Right lobe of liver (tissue), 4 donors: ENCODE data around the gene GLYR1.

Experiments
- CTCF ChIP-seq, 4 donors: fragments of 200-600 bp in 3 of 4; fragments of 450-650 bp in 1 of 4; IDR thresholded peaks; one replicate each; pipeline versions ENCODE4 v1.5.1 to v1.8.0; 2016 to 2022; ENCODE audit warnings: antibody characterized with exemption in 4 of 4, mild to moderate bottlenecking in 2 of 4
- POLR2A ChIP-seq: fragments of 450-650 bp; IDR thresholded peaks from one replicate; pipeline ENCODE4 v1.6.1; 2017; ENCODE audit warnings: antibody characterized with exemption, mild to moderate bottlenecking
- donor health status: DM: no; HTN: no; CAD: no.
- donor health status: DM: no; HTN: no; CAD: no.
- donor health status: DM: no; HTN: yes; CAD: no.

DNA sequence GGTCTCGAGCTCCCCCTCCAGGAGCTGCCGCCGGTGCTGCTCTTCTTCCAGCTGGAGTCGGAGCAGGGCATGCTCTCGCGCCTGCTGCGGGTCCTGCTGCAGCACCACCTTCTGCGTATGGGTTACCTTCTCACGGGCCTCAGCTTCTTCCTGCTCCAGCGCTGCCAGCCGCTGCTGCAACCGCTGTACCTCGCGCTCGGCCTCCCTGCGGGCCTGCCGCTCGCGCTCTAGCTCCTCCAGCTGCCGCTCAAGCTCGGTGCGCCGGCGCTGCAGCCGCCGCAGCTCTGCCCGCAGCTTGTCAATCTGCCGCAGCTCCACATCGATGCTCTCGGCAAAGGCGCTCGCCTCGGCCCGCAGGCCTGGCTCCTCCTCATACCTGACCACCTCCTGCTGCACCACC is 37.1 kb upstream of the GLYR1 start:
- no peak for TF ChIP-seq CTCF (IDR thresholded peaks at IDR 0.05)
- no peak for TF ChIP-seq POLR2A
